WTC11 (cell line): Measurements from ENCODE around the gene SNCAIP.

Experiments
- CTCF ChIP-seq: fragments of 200-600 bp; IDR thresholded peaks from 2 replicates; pipeline ENCODE4 v1.8.0; 2022; ENCODE audit warnings: antibody characterized with exemption
- ZNF232 ChIP-seq: sonication (generic); formaldehyde crosslinking; IDR thresholded peaks from 2 replicates; pipeline ENCODE4 v1.8.0; 2022; ENCODE audit warnings: mild to moderate bottlenecking, missing genetic modification reagents
- TF ChIP-seq, protein P1 (sequence below): sonication (generic); formaldehyde crosslinking; IDR thresholded peaks from 2 replicates; pipeline ENCODE4 v1.8.1; 2022; ENCODE audit warnings: missing genetic modification reagents, borderline replicate concordance

DNA sequence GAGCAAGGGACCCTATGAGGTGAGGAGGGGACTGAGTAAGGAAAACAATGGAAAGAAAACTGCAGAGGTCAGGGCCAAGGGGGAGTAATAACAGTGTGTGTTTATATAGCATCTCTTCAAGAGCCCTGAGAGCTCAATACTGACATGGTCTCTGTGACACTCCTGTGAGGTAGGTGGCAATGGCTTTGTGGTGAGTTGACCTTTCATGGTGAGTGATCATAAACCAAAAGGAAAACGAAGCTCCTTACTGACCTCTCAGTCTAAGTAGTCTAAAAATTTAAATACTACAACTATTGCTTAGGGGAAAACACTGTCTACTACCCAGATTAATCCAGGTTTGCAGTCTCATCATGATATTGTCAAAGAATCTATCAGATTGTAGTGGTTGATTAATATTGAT lies 130.9 kb downstream of the SNCAIP start:
- TF ChIP-seq CTCF (no peak), ZNF232 (no peak)
- TF ChIP-seq, protein P1, sequence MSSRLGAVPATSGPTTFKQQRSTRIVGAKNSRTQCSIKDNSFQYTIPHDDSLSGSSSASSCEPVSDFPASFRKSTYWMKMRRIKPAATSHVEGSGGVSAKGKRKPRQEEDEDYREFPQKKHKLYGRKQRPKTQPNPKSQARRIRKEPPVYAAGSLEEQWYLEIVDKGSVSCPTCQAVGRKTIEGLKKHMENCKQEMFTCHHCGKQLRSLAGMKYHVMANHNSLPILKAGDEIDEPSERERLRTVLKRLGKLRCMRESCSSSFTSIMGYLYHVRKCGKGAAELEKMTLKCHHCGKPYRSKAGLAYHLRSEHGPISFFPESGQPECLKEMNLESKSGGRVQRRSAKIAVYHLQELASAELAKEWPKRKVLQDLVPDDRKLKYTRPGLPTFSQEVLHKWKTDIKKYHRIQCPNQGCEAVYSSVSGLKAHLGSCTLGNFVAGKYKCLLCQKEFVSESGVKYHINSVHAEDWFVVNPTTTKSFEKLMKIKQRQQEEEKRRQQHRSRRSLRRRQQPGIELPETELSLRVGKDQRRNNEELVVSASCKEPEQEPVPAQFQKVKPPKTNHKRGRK: no peak
